ENCODE results near the gene SULF2.

Gene SULF2

DNA sequence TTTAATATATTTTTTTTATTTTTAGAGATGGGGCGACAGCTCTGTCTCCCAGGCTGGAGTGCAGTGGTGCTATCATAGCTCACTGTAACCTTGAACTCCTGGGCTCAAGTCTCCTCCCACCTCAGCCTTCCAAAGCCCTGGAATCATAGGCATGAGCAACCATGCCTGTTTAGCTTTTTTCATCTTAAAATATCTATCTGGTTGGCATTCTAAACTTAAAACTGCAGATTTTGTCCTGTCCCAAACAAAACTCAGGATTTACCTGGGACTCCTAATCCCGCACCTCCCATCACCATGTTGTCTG, 124.7 kb downstream of the SULF2 start:
- Histone ChIP-seq H2AFZ (no peak overlapping the region), H3K36me3 (ENCODE audit: control insufficient read depth, insufficient read depth, low read length) (no peaks in the 10 kb centered on the region), H3K4me1 (peaks cover 27% of the 10 kb centered on the region), H3K4me2 (ENCODE audit: low read length) (no peak overlapping the region), H3K79me2 (no peaks in the 10 kb centered on the region), H3K9ac (no peak overlapping the region), H3K27me3 (ENCODE audit: control insufficient read depth, insufficient read depth, low read length) (no peaks in the 10 kb centered on the region), H3K9me3 (ENCODE audit: control insufficient read depth, low read length) (no peaks in the 10 kb centered on the region), H3K27ac (no peak overlapping the region), H3K4me3 (ENCODE audit: low read depth, low read length) (no peak overlapping the region)
- TF ChIP-seq, protein P1, sequence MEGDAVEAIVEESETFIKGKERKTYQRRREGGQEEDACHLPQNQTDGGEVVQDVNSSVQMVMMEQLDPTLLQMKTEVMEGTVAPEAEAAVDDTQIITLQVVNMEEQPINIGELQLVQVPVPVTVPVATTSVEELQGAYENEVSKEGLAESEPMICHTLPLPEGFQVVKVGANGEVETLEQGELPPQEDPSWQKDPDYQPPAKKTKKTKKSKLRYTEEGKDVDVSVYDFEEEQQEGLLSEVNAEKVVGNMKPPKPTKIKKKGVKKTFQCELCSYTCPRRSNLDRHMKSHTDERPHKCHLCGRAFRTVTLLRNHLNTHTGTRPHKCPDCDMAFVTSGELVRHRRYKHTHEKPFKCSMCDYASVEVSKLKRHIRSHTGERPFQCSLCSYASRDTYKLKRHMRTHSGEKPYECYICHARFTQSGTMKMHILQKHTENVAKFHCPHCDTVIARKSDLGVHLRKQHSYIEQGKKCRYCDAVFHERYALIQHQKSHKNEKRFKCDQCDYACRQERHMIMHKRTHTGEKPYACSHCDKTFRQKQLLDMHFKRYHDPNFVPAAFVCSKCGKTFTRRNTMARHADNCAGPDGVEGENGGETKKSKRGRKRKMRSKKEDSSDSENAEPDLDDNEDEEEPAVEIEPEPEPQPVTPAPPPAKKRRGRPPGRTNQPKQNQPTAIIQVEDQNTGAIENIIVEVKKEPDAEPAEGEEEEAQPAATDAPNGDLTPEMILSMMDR (IDR thresholded peaks at IDR 0.05), result no peak

DNA sequence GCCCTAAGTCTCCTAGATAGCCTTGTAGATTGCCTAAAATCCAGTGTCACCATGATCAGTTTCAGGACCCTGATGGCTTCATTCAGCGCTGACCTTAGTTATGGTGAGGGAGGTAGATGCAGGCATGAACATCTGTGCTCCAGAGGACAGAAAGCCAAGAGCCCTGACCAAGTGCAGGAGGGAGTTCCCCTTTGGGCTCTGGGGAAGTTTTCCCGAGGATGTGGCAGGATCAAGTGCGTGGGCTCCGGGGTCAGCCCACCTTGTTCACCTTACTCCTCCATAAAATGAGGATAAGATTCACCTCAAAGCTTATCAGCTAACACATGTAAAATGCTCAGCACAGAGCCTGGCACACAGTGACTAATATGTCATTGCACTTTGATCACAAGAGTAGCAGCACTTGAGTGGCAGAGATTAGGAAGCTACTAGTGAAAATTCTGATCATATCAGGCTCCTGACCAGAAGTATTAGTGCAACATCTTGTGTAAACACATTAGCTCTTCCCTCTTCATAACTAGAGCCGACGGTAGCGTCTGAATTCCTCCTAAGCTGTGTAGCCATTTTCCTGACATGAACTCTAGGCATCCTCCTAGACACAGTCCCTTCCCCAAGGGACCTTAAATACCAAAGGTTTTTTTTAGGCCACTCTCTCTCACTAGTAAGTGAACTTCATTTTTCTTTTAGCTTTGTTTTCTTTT, 125.2 kb downstream of the SULF2 start:
- Histone ChIP-seq H3K9ac (no peak overlapping the region), H3K4me3 (ENCODE audit: low read depth, low read length) (no peak overlapping the region), H3K27me3 (ENCODE audit: control insufficient read depth, insufficient read depth, low read length) (no peaks in the 10 kb centered on the region), H2AFZ (no peak overlapping the region), H3K9me3 (ENCODE audit: control insufficient read depth, low read length) (no peaks in the 10 kb centered on the region), H3K4me2 (ENCODE audit: low read length) (no peak overlapping the region), H3K27ac (no peak overlapping the region), H3K79me2 (no peaks in the 10 kb centered on the region), H3K4me1 (peaks cover 27% of the 10 kb centered on the region), H3K36me3 (ENCODE audit: control insufficient read depth, insufficient read depth, low read length) (no peaks in the 10 kb centered on the region)
- TF ChIP-seq, protein P1 (IDR thresholded peaks at IDR 0.05), result no peak

GRCh38 chr20:47656318-47656717, 129.0 kb downstream of the SULF2 start:
- Histone ChIP-seq H3K79me2 (no peaks in the 10 kb centered on the region), H3K4me1 (peaks cover 20% of the 10 kb centered on the region), H3K27me3 (ENCODE audit: control insufficient read depth, insufficient read depth, low read length) (no peaks in the 10 kb centered on the region), H3K4me2 (ENCODE audit: low read length) (no peak overlapping the region), H3K9me3 (ENCODE audit: control insufficient read depth, low read length) (no peaks in the 10 kb centered on the region), H3K9ac (no peak overlapping the region), H3K36me3 (ENCODE audit: control insufficient read depth, insufficient read depth, low read length) (no peaks in the 10 kb centered on the region), H3K27ac (no peak overlapping the region), H3K4me3 (ENCODE audit: low read depth, low read length) (no peak overlapping the region), H2AFZ (no peak overlapping the region)
- TF ChIP-seq, protein P1 (IDR thresholded peaks at IDR 0.05), result no peak

DNA sequence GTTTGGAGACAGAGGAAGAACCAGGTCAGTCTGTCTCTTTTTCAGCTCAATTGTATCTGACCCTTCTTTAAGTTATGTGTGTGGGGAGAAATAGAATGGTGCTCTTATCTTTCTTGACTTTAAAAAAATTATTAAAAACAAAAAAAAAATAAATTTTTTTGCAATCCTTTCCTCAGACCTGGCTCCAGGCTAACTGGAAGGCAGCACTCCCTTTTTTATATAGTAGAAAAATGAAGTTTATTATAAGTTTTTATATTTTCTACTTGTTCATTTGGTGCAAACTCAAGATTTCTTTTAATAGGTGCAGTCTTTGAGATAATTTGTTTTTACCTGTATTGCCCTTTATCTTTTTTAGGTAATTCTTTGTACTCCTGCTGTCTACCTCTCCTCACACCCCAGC, 129.6 kb downstream of the SULF2 start:
- H3K4me1 ChIP-seq, result peaks cover 20% of the 10 kb centered on the region
- H3K4me2 ChIP-seq (ENCODE audit: low read length), result no peak overlapping the region
- H2AFZ ChIP-seq, result no peak overlapping the region
- no peaks in the 10 kb centered on the region for H3K9me3 ChIP-seq (ENCODE audit: control insufficient read depth, low read length)
- TF ChIP-seq, protein P1 (IDR thresholded peaks at IDR 0.05), result no peak
- H3K27me3 ChIP-seq (ENCODE audit: control insufficient read depth, insufficient read depth, low read length), result no peaks in the 10 kb centered on the region
- H3K9ac ChIP-seq, result no peak overlapping the region
- H3K36me3 ChIP-seq (ENCODE audit: control insufficient read depth, insufficient read depth, low read length), result no peaks in the 10 kb centered on the region
- no peaks in the 10 kb centered on the region for H3K79me2 ChIP-seq
- no peak overlapping the region for H3K4me3 ChIP-seq (ENCODE audit: low read depth, low read length)
- H3K27ac ChIP-seq, result no peak overlapping the region

DNA sequence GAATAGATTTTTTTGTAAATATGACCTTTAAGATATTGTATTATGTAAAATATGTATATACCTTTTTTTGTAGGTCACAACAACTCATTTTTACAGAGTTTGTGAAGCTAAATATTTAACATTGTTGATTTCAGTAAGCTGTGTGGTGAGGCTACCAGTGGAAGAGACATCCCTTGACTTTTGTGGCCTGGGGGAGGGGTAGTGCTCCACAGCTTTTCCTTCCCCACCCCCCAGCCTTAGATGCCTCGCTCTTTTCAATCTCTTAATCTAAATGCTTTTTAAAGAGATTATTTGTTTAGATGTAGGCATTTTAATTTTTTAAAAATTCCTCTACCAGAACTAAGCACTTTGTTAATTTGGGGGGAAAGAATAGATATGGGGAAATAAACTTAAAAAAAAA, 130.9 kb downstream of the SULF2 start:
- Histone ChIP-seq H3K4me1 (peaks cover 19% of the 10 kb centered on the region), H2AFZ (no peak overlapping the region), H3K27ac (no peak overlapping the region), H3K4me3 (ENCODE audit: low read depth, low read length) (no peak overlapping the region), H3K36me3 (ENCODE audit: control insufficient read depth, insufficient read depth, low read length) (no peaks in the 10 kb centered on the region), H3K79me2 (no peaks in the 10 kb centered on the region), H3K27me3 (ENCODE audit: control insufficient read depth, insufficient read depth, low read length) (no peaks in the 10 kb centered on the region), H3K4me2 (ENCODE audit: low read length) (no peak overlapping the region), H3K9me3 (ENCODE audit: control insufficient read depth, low read length) (no peaks in the 10 kb centered on the region), H3K9ac (no peak overlapping the region)
- TF ChIP-seq, protein P1 (IDR thresholded peaks at IDR 0.05), result no peak

Data from parathyroid adenoma (tissue), 2 donors.